B cell (primary cell): ENCODE results near the gene EBF3. TPM values are rescaled to one million over a fixed set of nuclear protein-coding genes. Genes with fewer than 3 reads are reported as not detected.

Source experiments
- ATAC-seq: fragments of 200-7000 bp; cut with Tn5 transposase; one replicate; pipeline ENCODE4 v1.10.0; 2021; ENCODE audit warnings: low read depth, mild to moderate bottlenecking, moderate number of reproducible peaks, moderate library complexity
- CTCF ChIA-PET: fragments of 350-600 bp; sonication (Branson Sonifier 250); formaldehyde crosslinking; loops from one replicate; lab custom pipeline; 2021; ENCODE audit warnings: antibody characterized with exemption, inconsistent platforms; lab: Charles Lee
- POLR2A ChIA-PET: fragments of 350-600 bp; sonication (Branson Sonifier 250); formaldehyde crosslinking; loops from one replicate; lab custom pipeline; 2021; ENCODE audit warnings: antibody characterized with exemption; lab: Charles Lee
- DNase-seq: peaks from one replicate; pipeline ENCODE4 v3.0.0; 2013
- H2AFZ ChIP-seq: 2 replicates; pipeline ENCODE4 v1.6.1; 2012; ENCODE audit warnings: mild to moderate bottlenecking, low read depth, low read length; ENCODE audit not compliant: insufficient read depth, poor library complexity, severe bottlenecking
- H3K27ac ChIP-seq, 2 donors: 1 replicate in 1 of 2; 2 replicates in 1 of 2; pipeline ENCODE4 v1.5.1; 2012 to 2013; ENCODE audit warnings: low read length in 2 of 2, mild to moderate bottlenecking in 2 of 2, moderate library complexity in 1 of 2
- H3K27me3 ChIP-seq, 4 experiments: fragments of 200-600 bp in 1 of 4; sonication (generic) in 1 of 4; replicated peaks in 1 of 4; 1 replicate in 2 of 4; 2 replicates in 2 of 4; pipeline versions ENCODE4 v1.6.1 to v1.7.0; 2013 to 2016; ENCODE audit warnings: low read length in 3 of 4, mild to moderate bottlenecking in 2 of 4, mixed read lengths in 1 of 4, moderate library complexity in 1 of 4; ENCODE audit not compliant: insufficient read depth in 4 of 4, control insufficient read depth in 3 of 4; ENCODE audit errors: control extremely low read depth in 1 of 4
- H3K36me3 ChIP-seq, 2 experiments: replicated peaks in 1 of 2; 1 replicate in 1 of 2; 2 replicates in 1 of 2; pipeline versions ENCODE4 v1.6.1 to v1.7.1; 2013; ENCODE audit warnings: low read length in 1 of 2; ENCODE audit not compliant: insufficient read depth in 2 of 2, control insufficient read depth in 1 of 2; ENCODE audit errors: control extremely low read depth in 1 of 2, extremely low read depth in 1 of 2
- H3K4me1 ChIP-seq, 2 donors: fragments of 200-600 bp in 1 of 2; sonication (generic) in 1 of 2; 1 replicate in 1 of 2; 2 replicates in 1 of 2; pipeline versions ENCODE4 v1.5.1 to v1.6.1; 2013 to 2017; ENCODE audit warnings: low read length in 2 of 2; ENCODE audit not compliant: control insufficient read depth in 2 of 2, insufficient read depth in 2 of 2
- H3K4me2 ChIP-seq: replicated peaks from 2 replicates; pipeline ENCODE3; 2012; ENCODE audit warnings: mild to moderate bottlenecking, low read depth, low read length; ENCODE audit not compliant: poor library complexity, severe bottlenecking
- H3K4me3 ChIP-seq, 5 experiments: fragments of 200-600 bp in 1 of 5; sonication (generic) in 1 of 5; 1 replicate in 3 of 5; 2 replicates in 2 of 5; pipeline versions ENCODE4 v1.5.1 to v1.7.0; 2011 to 2016; ENCODE audit warnings: low read length in 4 of 5, mild to moderate bottlenecking in 4 of 5, low read depth in 2 of 5, control low read depth in 1 of 5, moderate library complexity in 1 of 5; ENCODE audit not compliant: insufficient read depth in 1 of 5; ENCODE audit errors: control extremely low read depth in 1 of 5, extremely low read depth in 1 of 5
- H3K79me2 ChIP-seq: fragments of 200-600 bp; sonication (generic); one replicate; pipeline ENCODE4 v1.6.0; 2016; ENCODE audit warnings: low read length; ENCODE audit not compliant: control insufficient read depth, insufficient read depth
- H3K9ac ChIP-seq: fragments of 200-600 bp; sonication (generic); 2 replicates; pipeline ENCODE4 v1.6.1; 2017; ENCODE audit warnings: mild to moderate bottlenecking, low read length, moderate library complexity
- H3K9me3 ChIP-seq, 3 donors: one replicate each; pipeline versions ENCODE4 v1.6.1 to v1.7.1; 2013; ENCODE audit warnings: low read length in 2 of 3; ENCODE audit not compliant: control insufficient read depth in 2 of 3, insufficient read depth in 1 of 3; ENCODE audit errors: control extremely low read depth in 1 of 3
- H4K20me1 ChIP-seq: 2 replicates; pipeline ENCODE4 v1.6.0; 2012; ENCODE audit warnings: mild to moderate bottlenecking, low read length; ENCODE audit not compliant: insufficient read depth, control insufficient read depth, poor library complexity, severe bottlenecking
- H3K27ac Mint-ChIP-seq: one replicate; pipeline ENCODE4 v1.8.0; 2021; ENCODE audit warnings: mixed read lengths
- H3K27me3 Mint-ChIP-seq: one replicate; pipeline ENCODE4 v1.8.0; 2021; ENCODE audit warnings: mixed read lengths
- H3K4me1 Mint-ChIP-seq: one replicate; pipeline ENCODE4 v1.8.0; 2021; ENCODE audit warnings: mixed read lengths
- H3K4me3 Mint-ChIP-seq: one replicate; pipeline ENCODE4 v1.8.0; 2021; ENCODE audit warnings: mixed read lengths
- H3K9me3 Mint-ChIP-seq: one replicate; pipeline ENCODE4 v1.8.0; 2022; ENCODE audit warnings: mixed read lengths; ENCODE audit not compliant: insufficient read depth
- CTCF ChIP-seq: fragments of 200-600 bp; IDR thresholded peaks from one replicate; pipeline ENCODE4 v1.8.0; 2022; ENCODE audit warnings: antibody characterized with exemption, mild to moderate bottlenecking
- EZH2 ChIP-seq: IDR thresholded peaks from 2 replicates; pipeline ENCODE4 v1.6.1; 2012; ENCODE audit warnings: borderline replicate concordance, low read depth, mild to moderate bottlenecking, moderate library complexity, low read length; ENCODE audit not compliant: insufficient read depth, poor library complexity, severe bottlenecking
- WGBS: methylation state at CpG from one replicate; pipeline ENCODE4 v1.1.5; 2013; ENCODE audit warnings: missing lambda C conversion rate; ENCODE audit not compliant: insufficient coverage; 5-methylcytosine and 5-hydroxymethylcytosine counted together
- intact Hi-C: fragments of 100-400 bp; cut with micrococcal nuclease; formaldehyde crosslinking; loops from one replicate; pipeline ENCODE4 v1.10.0; 2022
- polyA plus RNA-seq: library from polyadenylated mRNA; depleted of rRNA; stranded (reverse); fragments of >200 nt; gene quantifications from 2 replicates; pipeline ENCODE4 v1.2.3, GENCODE V29; 2012
- total RNA-seq, 2 donors: library from RNA; stranded (reverse); fragments of 120-200 nt in 1 of 2; gene quantifications; 1 replicate in 1 of 2; 2 replicates in 1 of 2; pipeline versions ENCODE4 v1.2.3 to v1.2.4, GENCODE V29; 2013 to 2022

The EBF3 gene
- total and polyA plus RNA-seq, 2 donors (not counting 1 experiment from before 2014, with no cell fraction given), result not detected

DNA sequence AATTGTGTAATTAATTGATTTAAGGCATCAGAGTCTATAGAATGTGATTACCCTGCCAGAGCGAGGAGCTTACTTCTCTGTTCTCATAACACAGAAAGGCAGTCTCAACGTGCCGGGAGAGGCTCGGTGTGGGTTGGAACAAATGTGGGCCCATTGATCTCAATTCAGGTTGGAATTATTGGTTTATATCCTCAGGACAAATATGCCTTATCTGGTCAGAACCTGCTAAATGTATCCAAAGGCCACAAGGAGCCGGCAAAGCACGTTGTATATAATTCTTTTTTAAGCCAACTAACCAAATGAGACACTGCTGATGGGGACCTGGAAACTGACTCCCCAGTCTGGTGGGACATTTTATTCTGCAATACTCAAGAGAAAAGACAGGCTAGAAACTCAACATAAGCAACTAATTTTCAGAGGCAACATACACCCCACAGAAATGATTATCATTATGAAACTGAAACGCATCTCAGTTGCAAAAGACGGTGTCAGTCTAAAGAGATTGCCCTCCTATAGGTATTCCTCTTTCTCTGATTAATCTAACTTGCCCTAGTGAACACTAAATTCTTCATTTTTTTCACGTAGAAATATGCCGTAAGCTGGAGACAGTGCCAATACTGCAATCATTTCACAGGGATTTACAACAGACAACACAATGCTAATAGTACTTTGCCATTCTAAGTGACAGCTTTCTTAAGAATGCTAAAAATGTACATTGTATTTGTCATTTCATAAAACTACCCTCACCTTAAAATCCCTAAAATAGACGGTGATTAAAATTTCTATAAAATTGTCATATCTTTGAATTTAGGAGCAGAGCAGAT is 9.4 kb downstream of the EBF3 start:
- no peak overlapping the region for H2AFZ ChIP-seq
- H3K36me3 ChIP-seq, result no peaks in the 10 kb centered on the region
- peaks cover 51% of the 10 kb centered on the region for H3K27me3 Mint-ChIP-seq
- ChIA-PET CTCF (no interaction called here), POLR2A (no interaction called here)
- intact Hi-C loops, result loop anchor here (5.0 kb wide), 1 partner anchor 922 kb away; no protein-coding TSS in a partner anchor
- no peak overlapping the region for H3K27ac ChIP-seq
- H3K4me2 ChIP-seq, result no peak overlapping the region
- H3K4me3 Mint-ChIP-seq, result no peak overlapping the region
- WGBS, result 81% methylated on average over 6 of the region's 11 CpGs
- peaks cover 3% of the 10 kb centered on the region for H3K9me3 Mint-ChIP-seq
- DNase-seq (no peak), ATAC-seq (no peak)
- no peak overlapping the region for H3K9ac ChIP-seq
- no peak for TF ChIP-seq EZH2
- no peak for TF ChIP-seq CTCF
- H3K27me3 ChIP-seq, result peaks cover 5 to 40% (median 28%) of the 10 kb centered on the region in 4 experiments
- no peak overlapping the region for H3K27ac Mint-ChIP-seq
- H3K4me3 ChIP-seq, result no peak overlapping the region
- no peaks in the 10 kb centered on the region for H4K20me1 ChIP-seq
- H3K9me3 ChIP-seq, result peaks cover 0 to 5% (median under 1%) of the 10 kb centered on the region in 3 donors
- H3K4me1 ChIP-seq, result peaks cover 11 to 25% of the 10 kb centered on the region in 2 donors
- H3K79me2 ChIP-seq, result no peaks in the 10 kb centered on the region
- H3K4me1 Mint-ChIP-seq, result peaks cover 9% of the 10 kb centered on the region
